KOPT-K1 (cell line): ENCODE measurements around the gene C2CD4B.

ENCODE experiments used
- H3K27ac ChIP-seq: fragments of 200-600 bp; sonication (generic); 2 replicates; pipeline ENCODE4 v1.5.1; 2016; ENCODE audit warnings: antibody characterized with exemption, mild to moderate bottlenecking, low read depth, low read length; ENCODE audit not compliant: poor library complexity, severe bottlenecking
- H3K36me3 ChIP-seq: fragments of 200-600 bp; sonication (generic); 2 replicates; pipeline ENCODE4 v1.5.1; 2017; ENCODE audit warnings: antibody characterized with exemption, mild to moderate bottlenecking, low read length, moderate library complexity; ENCODE audit not compliant: insufficient read depth
- H3K9me3 ChIP-seq: fragments of 200-600 bp; sonication (generic); 2 replicates; pipeline ENCODE4 v1.5.1; 2017; ENCODE audit warnings: antibody characterized with exemption, low read length, mild to moderate bottlenecking; ENCODE audit not compliant: insufficient read depth, poor library complexity, severe bottlenecking

The C2CD4B gene

DNA sequence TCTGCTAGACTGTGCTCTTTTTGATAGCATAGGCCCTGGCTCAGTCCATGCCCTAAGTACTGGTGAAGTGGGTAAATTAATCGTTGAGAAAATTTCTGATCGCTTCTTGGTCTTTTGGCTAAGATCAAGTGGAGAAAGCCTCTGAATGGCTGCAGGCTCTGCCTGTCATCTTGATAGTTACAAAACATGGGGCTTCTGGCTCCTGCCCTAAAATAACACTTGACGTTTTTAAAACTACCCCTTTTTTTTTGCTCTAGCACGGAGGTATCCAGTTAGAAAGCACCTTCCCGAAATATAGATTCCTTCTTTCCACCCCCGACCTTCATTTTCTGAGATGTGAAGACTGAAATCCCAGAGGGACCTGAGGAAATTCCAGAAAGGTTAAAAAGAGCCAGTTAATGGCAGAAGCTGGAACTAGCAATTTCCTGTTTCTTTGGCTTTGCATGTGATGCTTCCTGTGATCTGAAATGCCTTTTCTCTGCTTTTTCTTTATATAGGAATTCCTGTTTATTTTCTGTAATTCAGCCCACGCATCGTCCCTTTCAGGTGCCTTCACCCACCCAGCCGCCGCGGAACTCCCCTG, 799 bp upstream of the C2CD4B start:
- H3K36me3 ChIP-seq = no peaks in the 10 kb centered on the region
- H3K27ac ChIP-seq = no peak overlapping the region

DNA sequence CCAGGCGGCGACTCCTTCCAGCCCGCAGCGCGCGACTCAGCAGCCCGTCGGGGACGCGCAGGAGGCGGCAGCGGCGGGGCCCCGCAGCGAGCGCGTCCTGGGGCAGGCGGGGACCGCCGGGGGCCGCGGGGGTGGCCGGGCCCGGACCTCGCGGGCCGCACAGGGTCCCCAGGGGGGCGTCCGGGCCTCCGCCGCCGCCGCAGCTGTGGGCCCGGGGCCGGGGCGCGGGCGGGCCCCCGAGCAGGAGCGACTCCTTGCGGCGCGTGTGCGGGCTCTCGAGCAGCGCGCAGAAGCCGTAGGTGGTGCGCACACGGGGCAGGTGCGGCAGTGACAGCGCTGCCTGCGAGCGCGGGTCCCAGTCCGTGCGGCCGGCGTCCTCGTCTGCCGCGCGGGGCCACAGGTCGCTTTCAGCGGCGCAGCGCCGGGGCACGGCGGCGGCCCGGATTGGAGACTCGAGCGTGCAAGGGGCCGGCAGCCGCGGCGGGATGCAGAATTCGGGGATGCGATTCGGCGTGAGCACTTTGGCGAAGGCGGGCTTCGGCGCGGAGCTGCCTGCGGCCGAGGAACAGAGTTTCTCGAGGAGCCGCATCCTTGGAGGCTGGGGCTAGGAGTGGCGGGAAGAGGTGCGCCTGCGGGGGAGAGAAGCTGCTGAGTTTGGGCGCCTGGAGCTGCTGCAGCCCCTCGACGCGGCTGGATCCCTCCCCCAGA, 535 bp downstream of the C2CD4B start:
- Histone ChIP-seq H3K36me3 (no peaks in the 10 kb centered on the region), H3K27ac (no peak overlapping the region), H3K9me3 (peaks cover 5% of the 10 kb centered on the region)

More for the DNA sequence above, 799 bp upstream of the C2CD4B start:
- peaks cover 5% of the 10 kb centered on the region for H3K9me3 ChIP-seq

DNA sequence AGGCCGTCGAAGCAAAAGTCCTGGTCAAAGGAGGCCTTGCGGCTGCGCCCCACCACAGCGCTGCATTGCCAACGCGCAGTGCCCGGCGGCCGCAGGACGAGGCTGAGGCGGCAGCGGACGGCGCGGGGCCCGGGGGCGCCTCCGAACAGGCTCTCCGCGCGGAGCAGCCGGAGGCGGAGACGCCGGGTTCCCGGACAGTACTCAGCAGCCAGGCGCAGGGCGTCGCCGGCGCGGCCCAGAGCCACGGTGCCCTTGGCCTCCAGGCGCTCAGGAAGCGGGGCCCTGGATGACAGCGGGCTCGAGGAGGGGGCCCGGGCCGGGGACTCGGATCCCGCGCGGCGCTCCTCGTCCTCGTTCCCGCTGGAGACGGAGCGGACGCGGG, 1.1 kb downstream of the C2CD4B start:
- Histone ChIP-seq H3K36me3 (no peaks in the 10 kb centered on the region), H3K27ac (no peak overlapping the region)

DNA sequence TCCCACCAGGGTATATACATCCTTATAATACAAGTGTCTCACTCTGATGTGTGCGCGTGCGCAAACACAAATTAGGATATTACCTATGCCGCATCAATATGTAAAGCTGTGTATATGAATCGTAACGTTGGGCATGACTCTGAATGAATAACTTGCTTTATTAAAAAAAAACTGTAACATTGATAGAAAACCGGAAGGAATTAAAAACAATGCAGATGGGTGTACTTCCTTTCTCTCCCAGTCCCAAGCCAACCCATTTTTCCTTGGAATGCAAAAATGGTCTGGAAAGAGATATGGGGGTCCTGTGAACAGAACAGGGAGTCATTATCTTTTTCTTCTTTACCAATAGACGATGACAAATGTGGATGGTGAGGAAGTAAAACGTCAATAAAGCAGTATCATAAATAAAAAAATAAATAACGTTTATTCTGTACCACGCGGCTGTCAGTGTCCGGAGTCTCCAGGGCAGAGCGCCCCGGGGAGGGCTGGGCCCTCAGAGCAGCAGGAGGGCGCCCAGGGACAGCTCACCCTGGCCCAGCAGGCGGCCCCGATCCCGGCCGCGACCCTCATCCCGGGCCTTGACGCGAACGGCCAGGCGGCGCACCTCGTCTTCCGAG, 1.6 kb downstream of the C2CD4B start:
- Histone ChIP-seq H3K9me3 (peaks cover 5% of the 10 kb centered on the region), H3K27ac (no peak overlapping the region), H3K36me3 (no peaks in the 10 kb centered on the region)

More for the DNA sequence above, 1.1 kb downstream of the C2CD4B start:
- peaks cover 5% of the 10 kb centered on the region for H3K9me3 ChIP-seq

DNA sequence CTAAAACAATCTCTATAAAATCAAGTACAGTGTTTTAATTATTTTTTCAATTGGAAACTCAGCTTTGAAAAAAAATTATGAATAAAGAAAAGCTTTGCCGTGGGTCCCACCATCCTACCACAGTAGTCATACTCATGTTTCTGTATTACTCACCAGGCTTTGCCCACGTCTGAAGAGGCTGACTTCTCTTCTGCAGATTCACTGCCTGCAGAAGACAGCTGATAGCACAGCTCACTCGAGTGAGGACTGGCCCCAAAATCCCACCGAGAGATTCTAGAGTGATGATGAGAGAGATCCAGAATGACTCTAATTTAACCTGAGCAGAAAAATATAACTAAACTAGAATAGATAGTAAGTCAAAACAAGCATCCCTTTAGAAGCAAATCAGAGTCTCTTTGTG, 11.9 kb downstream of the C2CD4B start:
- H3K36me3 ChIP-seq = no peaks in the 10 kb centered on the region
- H3K9me3 ChIP-seq = peaks cover 7% of the 10 kb centered on the region
- H3K27ac ChIP-seq = no peak overlapping the region

DNA sequence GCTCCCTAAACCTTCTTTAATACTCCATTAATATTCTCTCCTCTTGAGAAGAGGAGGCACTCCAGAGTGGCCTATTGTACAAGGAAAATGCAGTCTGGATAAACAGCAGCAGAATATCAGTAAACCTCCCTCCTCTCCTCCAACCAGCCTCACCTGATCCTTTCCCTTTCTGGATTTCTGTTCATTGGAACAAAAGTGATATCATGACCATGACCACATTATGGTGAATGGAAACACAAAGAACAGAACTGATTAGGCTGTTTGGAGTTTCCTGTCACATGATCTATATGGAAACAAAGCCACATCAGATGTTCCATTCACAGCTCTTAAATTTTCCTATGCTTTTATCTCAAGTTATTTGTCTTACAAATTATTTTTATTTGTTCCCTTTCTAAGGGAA, 14.6 kb downstream of the C2CD4B start:
- Histone ChIP-seq H3K27ac (no peak overlapping the region), H3K36me3 (no peaks in the 10 kb centered on the region)

DNA sequence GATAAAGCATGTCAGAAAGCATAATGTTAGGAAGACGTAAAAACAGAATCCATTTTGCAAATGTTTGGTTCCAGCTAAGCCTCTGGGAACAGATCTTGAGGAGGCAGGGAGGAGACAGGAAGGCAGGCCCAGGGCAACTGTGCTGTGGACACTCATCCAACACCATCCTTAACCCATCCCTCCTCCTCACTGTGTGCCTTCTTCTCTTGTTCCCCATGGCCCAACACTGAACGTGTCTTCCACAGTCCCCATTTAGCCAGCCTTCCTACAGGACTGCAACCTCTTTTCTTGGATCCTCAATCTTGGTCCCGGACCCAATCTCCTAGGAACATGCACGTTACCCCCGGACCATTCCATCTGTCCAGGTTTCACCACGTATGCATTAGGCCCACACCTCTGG, 15.4 kb downstream of the C2CD4B start:
- no peak overlapping the region for H3K27ac ChIP-seq
- no peaks in the 10 kb centered on the region for H3K36me3 ChIP-seq
- H3K9me3 ChIP-seq = no peaks in the 10 kb centered on the region

More for the DNA sequence above, 14.6 kb downstream of the C2CD4B start:
- no peaks in the 10 kb centered on the region for H3K9me3 ChIP-seq

DNA sequence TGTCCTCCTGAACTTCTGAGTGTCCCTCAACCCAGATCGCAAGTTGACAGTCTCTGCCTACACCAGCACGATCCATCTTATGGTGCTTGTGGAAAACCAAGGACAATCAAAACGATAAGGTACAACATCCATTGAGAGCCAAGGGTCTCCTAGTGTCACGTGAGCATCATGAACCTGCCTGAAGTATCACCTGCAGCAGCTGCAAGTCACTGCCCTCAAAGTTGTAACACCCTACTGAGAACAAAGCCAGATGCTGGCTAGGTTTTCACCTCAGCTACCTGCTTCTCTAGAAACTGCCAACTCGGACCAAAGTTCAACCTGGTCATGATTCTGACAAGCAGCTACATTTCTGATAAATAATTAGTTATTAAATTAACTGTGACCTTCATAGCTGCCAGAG, 17.5 kb downstream of the C2CD4B start:
- Histone ChIP-seq H3K9me3 (no peaks in the 10 kb centered on the region), H3K27ac (no peak overlapping the region), H3K36me3 (no peaks in the 10 kb centered on the region)

DNA sequence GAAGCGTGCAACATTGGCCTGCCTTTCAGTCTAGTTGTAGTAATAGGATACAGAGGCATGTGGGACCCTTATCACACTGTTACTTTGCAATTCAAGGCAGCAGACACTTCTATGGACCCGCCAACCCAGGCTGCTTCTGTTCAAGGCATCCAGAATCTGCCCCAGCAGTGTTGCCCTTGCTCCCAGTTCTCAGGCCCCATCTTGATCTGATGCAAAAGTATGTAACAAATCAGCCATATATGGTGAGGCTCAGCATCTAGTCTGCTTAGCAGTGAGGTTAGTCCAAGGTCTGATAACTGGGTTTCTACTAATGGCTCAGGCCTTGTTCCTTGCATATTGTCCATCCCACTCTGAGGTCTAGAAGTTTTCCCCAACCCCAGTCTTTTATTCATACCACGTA, 17.9 kb downstream of the C2CD4B start:
- Histone ChIP-seq H3K27ac (no peak overlapping the region), H3K36me3 (no peaks in the 10 kb centered on the region), H3K9me3 (no peaks in the 10 kb centered on the region)

DNA sequence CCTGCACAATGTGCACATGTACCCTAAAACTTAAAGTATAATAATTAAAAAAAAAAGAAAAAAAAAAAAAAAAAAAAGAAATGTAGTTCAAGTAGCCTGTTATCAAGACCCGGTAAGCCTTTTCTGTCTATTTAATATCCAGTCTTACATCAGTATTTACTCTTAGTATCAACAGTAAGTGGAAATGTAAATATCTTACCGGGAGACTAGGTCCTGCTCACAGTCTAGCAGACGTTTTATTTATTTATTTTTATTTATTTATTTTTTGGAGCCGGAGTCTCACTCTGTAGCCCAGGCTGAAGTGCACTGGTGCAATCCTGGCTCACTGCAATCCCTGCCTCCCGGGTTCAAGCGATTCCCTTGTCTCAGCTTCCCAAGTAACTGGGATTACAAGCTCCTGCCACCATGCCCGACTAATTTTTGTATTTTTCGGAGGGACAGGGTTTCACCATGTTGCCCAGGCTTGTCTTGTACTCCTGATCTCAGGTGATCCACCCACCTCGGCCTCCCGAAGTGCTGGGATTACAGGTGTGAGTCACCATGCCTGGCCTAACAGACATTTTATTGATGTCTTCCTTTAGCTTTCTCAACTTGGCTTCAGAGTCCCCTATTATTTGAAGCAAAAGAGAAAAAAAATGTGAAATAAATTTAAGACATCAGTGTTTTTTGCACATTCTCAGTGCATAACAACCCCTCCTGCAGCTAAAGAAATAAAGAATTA, 19.9 kb downstream of the C2CD4B start:
- Histone ChIP-seq H3K9me3 (no peaks in the 10 kb centered on the region), H3K27ac (no peak overlapping the region)

DNA sequence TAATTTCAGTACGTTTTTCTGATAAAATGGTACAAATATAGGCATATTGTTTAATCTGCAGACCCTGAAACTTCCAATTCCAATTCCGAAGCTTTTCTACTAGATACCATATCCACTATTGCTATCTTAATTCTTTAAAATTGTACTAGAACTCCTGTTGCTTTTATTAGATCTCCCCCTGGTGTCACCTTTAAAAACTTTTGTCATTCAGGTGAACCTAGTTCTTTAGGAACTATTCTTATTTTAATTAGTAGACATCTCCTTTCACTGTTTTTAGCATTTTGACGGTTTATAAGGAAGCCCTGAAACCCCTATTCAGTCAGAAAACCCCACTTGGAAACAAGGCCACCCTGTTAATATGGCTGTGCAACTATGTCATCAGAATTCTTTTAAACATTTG, 22.3 kb downstream of the C2CD4B start:
- no peaks in the 10 kb centered on the region for H3K36me3 ChIP-seq
- H3K9me3 ChIP-seq = no peaks in the 10 kb centered on the region
- no peak overlapping the region for H3K27ac ChIP-seq

More for the DNA sequence above, 19.9 kb downstream of the C2CD4B start:
- H3K36me3 ChIP-seq = no peaks in the 10 kb centered on the region

DNA sequence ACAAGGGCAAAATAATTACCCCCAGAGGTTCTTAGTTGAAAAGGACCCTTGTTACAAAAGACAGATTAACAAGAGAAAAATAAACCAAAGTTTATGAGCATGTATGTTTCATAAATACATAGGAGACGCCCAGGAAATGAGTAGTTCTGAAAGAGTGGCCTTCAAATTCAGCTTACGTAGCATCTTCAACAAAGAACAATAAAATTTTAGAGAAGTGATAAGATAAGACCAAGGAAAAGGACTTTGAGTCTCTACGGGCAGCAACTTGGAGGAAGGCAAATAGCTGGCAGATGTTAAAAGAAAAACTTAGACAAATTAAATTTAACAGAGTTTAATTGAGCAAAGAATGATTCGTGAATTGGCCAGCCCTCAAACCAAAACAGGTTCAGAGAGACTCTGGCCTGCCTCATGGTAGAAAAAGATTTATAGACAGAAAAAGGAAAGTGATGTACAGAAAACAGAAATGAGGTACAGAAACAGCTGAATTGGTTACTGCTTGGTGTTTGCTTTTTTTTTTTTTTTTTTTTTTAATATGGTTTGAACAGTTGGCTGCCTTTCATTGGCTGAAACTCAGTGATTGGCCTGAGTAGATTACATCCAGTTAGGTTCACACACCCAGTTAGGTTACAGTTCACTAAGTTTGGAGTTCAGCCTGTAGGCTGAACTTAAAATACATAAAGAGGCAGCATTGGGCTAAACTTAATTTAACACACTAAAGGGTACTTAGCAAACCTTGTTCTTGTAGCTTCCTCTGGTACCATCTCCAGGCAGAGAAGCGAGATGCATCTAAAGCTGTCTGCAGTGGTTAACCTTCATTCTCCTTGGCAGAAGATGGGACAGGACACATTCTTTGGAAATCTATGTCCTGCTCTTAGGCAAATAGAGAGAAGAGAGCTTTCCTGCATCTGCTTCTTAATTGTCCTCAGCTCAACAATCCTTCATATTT, 23.2 kb downstream of the C2CD4B start:
- Histone ChIP-seq H3K36me3 (no peaks in the 10 kb centered on the region), H3K27ac (no peak overlapping the region), H3K9me3 (no peaks in the 10 kb centered on the region)

DNA sequence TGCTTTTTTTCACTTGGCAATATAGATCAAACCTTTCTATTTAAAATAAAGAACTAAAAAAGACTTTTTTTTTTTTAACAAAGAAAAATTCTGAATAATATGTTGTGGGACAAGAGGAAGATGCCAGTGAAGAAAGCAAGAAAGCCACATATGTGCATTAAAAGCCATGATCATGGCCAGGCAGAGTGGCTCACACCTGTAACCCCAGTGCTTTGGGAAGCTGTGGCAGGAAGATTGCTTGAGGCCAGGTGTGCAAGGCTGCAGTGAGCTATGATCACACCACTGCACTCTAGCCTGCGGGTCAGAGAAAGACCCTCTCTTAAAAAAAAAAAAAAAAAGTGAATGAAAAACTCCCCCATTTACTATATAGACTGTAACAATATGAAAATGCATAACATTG, 23.9 kb downstream of the C2CD4B start:
- Histone ChIP-seq H3K36me3 (no peaks in the 10 kb centered on the region), H3K27ac (no peak overlapping the region), H3K9me3 (no peaks in the 10 kb centered on the region)

DNA sequence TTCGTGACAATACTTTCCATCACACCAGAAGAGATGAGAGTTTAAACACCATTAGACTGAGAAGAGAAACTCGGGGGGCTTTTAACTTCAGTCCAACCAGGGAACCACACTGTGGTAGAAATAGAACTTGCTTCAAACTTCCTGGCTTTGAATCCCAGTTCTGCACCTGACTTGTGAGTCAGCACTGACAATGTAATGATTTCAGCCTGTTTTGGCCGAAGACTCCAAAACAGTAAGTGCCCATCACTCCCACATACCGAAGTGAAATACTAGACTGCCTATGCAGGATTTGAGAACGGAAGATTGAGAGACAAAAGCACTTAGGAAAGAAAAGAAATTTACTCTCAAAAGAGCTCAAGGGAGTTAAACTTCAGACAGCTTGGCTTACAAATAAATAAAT, 27.0 kb downstream of the C2CD4B start:
- Histone ChIP-seq H3K36me3 (no peaks in the 10 kb centered on the region), H3K27ac (no peak overlapping the region), H3K9me3 (no peaks in the 10 kb centered on the region)
